NCI-H2029 (cell line): ENCODE results near the gene OCRL.
"Not testable (repeated sequence)": the region's sequence is repeated elsewhere in the genome, so short reads cannot be mapped to it uniquely, and the experiment has no call there.

Experiments
- DNase-seq: peaks from one replicate; lab custom pipeline; 2025; lab: John Stamatoyannopoulos, UW

The OCRL gene

GRCh38 chrX:129534816-129535578 lies 5.1 kb upstream of the OCRL start:
- DNase-seq, result no peak

DNA sequence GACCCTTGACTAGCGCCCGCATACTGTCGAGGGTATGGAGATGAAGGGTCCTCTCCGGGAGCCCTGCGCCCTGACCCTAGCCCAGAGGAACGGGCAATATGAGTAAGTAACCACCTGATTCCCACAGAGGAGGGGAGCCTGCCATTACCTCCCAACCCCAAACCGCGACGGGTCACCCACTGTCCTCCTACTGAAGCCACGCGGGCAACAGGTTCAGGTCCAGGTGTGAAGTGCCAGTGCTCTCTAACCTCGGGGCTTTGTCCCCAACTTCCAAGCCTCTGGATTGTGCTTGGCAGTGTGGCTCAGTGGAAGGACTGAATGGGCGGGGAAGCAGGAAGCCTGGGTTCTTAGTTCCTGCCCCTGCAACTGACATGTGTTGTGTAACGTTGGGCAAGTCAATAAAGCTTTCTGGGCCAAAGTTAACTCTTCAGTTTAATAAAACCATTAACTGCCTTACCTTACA lies 694 bp downstream of the OCRL start:
- DNase-seq, result no peak

DNA sequence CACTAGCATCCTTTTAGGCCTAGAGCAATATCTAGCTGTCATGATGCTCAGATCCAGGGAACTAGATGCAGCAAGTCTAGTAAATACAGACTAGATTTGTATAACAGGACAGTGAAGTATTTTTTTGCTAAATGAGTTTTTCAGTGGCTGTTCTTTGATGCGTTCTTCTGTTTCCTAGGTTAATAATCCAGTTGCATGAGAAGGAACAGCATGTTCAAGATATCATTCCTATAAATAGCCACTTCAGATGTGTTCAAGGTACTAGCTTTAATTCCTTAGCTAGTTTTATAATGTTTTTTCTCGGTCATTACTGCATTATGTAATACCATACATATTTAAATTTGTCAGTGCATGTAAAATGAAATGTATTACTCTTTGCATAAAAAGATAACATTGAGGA lies 4.7 kb downstream of the OCRL start:
- no peak for DNase-seq

GRCh38 chrX:129545408-129545807 lies 5.3 kb downstream of the OCRL start:
- no peak for DNase-seq

DNA sequence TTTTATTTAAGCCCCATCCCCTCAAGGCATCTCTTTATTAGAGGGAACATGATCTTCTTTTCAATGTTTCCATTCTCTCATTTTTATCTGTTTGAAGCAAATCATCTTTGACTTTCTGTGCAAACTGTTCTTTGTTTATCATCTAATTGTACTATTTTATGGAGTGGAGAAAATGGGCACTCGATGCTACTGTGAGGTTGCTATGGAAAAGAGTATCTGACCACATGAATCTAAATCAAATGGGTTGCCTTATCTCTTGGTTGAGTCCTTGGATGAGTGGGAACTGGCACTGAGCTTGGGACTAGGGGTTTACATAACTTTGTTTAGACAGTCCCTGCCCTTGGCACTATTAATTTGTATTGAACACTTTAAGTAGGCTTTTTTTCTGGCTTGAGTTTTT lies 9.1 kb downstream of the OCRL start:
- DNase-seq, result no peak

DNA sequence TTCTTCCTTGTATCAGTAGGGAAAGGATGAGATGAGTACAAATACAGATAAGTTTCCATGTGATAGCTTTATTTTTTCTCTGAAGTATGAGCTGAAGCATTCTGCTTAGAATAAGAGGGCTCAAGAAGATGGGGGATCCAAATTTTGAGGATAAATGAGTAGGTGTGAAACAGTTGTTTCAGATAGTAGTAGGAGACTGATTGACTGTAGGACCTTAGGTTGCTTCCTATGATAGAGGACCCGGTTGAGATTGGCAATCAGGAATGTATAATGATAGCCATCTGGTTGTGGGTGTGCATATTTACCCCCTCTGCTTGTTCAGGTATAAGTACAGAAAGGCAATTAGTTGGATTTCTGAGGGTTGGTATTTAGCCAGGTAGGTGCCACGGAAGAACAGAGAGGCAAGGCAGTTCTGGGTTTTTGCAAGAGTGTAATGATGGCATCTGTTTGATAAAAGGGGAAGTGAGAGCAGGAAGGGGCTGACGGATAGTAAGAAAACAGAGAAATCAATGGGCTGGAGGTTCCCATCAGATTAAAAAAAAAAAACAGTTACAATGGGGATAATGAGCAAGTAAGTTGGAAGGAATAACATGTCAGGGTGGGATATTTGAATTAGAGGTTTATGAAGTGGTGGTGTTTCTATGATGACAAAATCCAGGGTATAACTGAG lies 13.7 kb downstream of the OCRL start:
- DNase-seq, result no peak

- not testable (repeated sequence) for DNase-seq
These were observed 14.8 kb downstream of the OCRL start for GRCh38 chrX:129554816-129555215.

DNA sequence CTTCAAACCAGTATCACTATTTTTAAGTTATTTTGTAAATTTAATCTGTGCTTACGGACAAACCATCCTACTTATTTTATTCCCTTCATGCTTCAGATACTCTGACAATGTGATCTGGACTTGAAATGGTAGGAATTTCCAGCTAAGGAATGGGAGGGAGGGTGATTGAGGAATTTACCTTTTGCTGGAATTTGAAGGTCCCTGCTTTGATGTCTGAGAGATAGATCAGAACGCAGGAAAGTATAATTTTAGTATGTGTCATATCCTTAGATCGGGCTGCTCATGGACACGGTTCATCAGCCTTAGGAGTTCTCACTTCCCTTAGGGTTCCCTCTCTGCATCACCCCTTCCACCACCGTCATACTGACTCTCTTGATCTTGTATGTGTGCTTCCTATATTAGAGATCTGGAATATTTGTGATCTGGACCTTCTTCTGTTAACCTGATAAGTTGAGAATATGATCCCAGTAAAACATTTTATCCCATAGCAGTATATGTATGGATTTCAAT lies 16.8 kb downstream of the OCRL start:
- no peak for DNase-seq

DNA sequence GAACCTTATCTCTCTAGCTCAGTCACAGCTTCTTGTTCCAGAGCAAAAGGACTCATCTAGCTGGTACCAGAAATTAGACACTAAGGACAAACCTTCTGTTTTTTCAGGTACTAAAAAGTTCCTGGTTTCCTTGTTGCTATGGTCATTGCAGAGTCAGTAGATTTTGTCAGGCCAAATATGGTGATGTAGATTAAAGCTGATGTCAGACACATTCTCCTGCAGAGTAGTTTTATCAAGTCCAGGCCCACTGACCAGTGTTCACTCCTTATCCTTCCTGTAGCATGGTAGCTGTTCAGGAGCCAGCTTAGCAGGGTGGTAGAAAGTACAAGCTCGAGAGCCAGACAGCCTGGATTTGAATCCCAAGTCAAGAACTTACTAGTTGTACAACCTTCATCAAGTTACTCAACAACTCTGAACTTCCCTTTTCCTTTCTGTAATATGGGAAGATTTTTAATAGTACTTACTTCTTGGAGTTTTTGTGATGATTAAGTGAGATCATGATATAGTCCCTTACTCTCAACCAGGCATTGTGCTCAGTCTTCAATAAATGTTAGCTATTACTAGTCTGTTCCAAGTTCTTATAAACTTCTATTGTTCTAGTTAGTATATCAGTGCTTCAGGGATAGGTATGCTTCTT lies 17.9 kb downstream of the OCRL start:
- no peak for DNase-seq

DNA sequence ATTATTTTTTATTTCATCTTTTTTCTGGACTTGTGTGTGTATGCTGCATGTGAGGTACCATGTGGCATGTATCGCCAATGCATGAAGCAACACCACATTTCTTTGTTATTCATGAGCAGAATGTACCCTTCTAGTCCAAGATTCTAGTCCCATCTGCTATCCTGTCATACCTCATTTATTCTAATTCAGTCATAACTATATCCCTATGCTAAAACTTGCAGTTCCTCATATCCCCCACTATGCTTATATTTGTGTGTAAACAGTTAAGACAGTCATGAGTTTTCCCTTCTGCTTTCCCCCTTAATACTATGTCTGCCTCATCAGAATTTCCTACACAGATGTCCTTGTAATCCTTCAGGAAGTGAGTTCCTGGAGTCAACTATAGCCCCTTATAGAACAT lies 19.7 kb downstream of the OCRL start:
- no peak for DNase-seq

DNA sequence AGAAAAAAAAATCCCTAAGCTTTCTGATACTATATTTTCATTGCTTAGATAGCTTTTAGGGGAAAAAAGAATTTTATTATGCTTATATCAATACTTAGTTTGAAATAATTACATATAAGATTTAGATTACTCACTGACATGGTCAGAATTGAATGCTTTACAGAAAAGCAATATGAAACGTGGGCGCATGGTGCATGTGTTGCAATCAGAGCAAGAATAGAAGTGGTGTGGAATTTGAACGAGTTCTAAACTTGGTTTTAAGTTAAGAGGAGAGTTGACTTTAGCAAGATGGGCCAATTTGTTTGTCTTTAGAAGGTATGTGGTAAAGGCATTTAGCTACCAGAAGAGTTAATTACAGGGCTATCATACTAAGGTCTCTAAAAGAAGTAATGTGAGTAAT lies 21.4 kb downstream of the OCRL start:
- DNase-seq, result no peak

- not testable (repeated sequence) for DNase-seq
These were observed 24.3 kb downstream of the OCRL start for GRCh38 chrX:129564345-129564744.

- DNase-seq, result no peak
These were observed 25.1 kb downstream of the OCRL start for GRCh38 chrX:129565046-129565650.

DNA sequence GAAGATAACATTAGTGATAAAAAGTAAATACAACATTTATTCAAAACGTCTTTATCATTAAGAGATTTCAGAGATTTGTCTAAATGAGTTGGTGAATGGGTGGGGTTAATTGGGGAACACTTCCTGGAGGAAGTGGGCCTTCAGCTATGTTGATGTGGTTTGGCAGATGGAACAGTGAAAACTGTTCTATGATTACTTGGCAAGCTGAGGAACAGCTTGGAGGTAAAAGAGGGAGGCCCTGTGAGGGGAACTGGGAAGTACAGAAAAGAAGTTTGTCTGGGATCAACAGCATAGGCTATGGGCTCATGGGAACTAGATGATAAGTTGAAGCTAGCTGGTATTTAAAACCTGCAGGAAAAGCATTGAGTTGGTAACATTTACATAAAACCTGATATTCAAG lies 26.0 kb downstream of the OCRL start:
- DNase-seq, result no peak

GRCh38 chrX:129568349-129568748 lies 28.3 kb downstream of the OCRL start:
- no peak for DNase-seq

DNA sequence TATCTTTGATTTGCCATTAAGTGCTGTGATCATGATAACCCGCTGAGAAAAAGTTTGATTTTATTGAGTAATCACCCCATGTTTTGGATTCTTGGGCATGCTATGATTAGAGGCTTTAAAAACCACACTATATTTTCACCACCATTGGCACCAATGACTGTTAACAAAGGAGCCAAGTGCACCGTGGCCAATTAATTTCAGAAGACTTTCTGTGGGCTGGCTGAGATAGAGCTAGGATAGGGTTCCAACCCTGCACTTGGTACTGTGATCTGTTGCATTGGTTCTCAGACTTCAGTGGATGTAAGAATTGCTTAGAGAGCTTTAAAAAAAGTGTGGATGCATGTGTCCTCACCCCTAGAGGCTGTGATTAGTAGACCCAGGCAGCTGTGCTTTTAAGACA lies 32.4 kb downstream of the OCRL start:
- DNase-seq, result no peak

DNA sequence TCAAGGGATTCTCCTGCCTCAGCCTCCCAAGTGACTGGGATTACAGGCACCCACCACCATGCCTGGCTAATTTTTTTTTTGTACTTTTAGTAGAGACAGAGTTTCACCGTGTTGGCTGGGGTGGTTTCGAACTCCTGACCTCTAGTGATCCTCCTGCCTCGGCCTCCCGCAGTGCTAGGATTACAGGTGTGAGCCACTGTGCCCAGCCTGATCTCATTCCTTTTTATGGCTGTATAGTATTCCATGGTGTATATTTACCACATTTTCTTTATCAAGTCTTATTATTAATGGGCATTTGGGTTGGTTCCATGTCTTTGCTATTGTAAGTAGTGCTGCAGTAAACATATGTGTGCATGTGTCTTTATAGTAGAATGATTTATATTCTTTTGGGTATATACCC lies 33.6 kb downstream of the OCRL start:
- not testable (repeated sequence) for DNase-seq

DNA sequence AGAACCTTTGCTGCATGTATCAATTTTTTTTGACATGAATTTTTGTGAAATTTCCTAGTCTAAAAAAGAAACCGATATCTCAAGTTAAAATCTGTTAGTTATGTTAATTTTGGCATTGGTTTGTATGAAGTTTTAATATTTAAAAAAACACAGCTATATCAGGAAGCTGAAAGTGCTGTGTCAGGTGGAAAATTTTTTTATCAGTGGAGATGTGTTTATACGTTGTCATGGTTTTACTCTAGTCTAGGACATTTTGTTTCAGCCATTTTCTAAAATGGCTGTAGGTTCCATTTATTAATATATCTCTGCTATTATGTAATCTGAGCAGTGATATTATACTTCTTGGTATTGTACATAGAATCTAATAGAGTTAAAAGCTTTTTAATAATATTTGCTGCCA lies 34.2 kb downstream of the OCRL start:
- no peak for DNase-seq

DNA sequence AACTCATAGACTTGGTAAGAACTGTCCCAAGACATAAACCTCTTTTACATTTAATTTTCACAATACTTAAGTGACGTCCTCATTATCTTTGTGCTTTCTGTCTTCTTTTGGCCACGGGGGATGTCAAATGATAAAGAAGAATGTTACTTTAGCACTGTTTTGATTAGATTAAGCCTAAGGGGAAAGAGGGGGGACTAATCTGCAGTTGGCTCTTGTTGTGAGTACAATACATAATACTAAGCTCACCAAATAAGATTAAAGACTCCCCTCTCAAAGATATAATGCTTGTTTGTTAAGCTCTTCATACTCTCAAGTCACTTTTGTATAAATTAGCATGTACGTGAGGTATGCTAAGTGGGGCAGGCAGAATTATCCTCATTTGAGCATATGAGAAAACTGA lies 36.5 kb downstream of the OCRL start:
- no peak for DNase-seq

DNA sequence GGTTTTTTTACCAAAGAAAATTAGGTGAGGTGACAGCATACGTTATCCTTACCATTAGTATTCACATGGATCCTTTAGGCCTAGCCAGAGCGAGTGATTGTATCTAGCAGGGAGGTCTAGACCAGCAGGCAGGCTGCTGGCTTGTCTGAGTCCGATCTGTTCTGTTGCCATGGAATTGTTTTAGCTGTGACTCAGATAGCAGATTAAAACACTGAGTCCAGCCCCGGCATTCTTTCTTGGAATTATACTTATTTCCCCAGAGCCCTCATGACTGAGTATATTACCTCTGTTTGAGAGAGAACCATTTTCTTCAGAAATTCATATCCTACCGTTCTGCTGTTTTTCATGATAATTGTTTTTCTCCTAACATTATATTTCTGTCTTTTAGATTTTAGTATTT lies 37.4 kb downstream of the OCRL start:
- DNase-seq, result no peak

DNA sequence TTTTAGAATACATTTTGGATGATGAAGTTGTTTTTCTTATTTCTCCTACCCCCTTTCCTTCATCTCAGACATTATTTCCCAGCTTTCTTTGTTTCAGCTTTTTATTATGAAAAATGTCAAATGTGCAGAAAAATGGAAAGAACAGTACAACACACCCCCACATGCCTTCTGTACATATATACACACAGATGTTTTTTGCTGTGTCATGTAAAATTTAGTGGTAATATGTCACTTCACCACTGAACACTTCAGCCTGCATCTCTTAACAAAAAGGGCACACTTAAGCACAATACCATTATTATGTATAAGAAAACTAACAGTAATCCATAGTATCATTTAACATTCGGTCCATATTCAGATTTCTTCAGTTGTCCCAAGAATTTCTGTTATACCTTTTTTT lies 37.8 kb downstream of the OCRL start:
- no peak for DNase-seq

GRCh38 chrX:129581904-129582303 lies 41.8 kb downstream of the OCRL start:
- no peak for DNase-seq

GRCh38 chrX:129585167-129585566 lies 45.1 kb downstream of the OCRL start:
- no peak for DNase-seq
